Activated CD8-positive, alpha-beta T cell treated with anti-CD3 and anti-CD28 coated beads, Interleukin-2, amount 10 ng/mL, durations not matched to agents 7 days and 5 days (primary cell): ENCODE measurements around the gene SLC25A25. TPM values are rescaled to one million over a fixed set of nuclear protein-coding genes. Genes with fewer than 3 reads are reported as not detected.
A peak's percentile ranks its signal among the peaks of the same experiment; 100 is the strongest.

Experiments
- ATAC-seq: fragments of 150-1000 bp; cut with Tn5 transposase; one replicate; pipeline ENCODE4 v1.10.0; 2021; ENCODE audit warnings: moderate library complexity
- CTCF ChIA-PET: fragments of 350-600 bp; sonication (Branson Sonifier 250); formaldehyde crosslinking; loops from one replicate; lab custom pipeline; 2021; ENCODE audit warnings: antibody characterized with exemption; lab: Charles Lee
- POLR2A ChIA-PET: fragments of 350-600 bp; sonication (Branson Sonifier 250); formaldehyde crosslinking; loops from one replicate; lab custom pipeline; 2021; ENCODE audit warnings: antibody characterized with exemption; lab: Charles Lee
- DNase-seq: peaks from one replicate; pipeline ENCODE4 v3.0.0-alpha.2; 2020
- H3K27ac Mint-ChIP-seq: one replicate; pipeline ENCODE4 v1.8.0; 2021; ENCODE audit warnings: mild to moderate bottlenecking, mixed read lengths
- H3K27me3 Mint-ChIP-seq: one replicate; pipeline ENCODE4 v1.8.0; 2021; ENCODE audit warnings: low read depth, mixed read lengths
- H3K36me3 Mint-ChIP-seq: one replicate; pipeline ENCODE4 v1.8.0; 2021; ENCODE audit warnings: low read depth, mixed read lengths
- H3K4me1 Mint-ChIP-seq: one replicate; pipeline ENCODE4 v1.8.0; 2021; ENCODE audit warnings: low read depth, mixed read lengths
- H3K4me3 Mint-ChIP-seq: one replicate; pipeline ENCODE4 v1.8.0; 2021; ENCODE audit warnings: mild to moderate bottlenecking, mixed read lengths
- H3K9me3 Mint-ChIP-seq: one replicate; pipeline ENCODE4 v1.8.0; 2022; ENCODE audit warnings: mixed read lengths; ENCODE audit not compliant: insufficient read depth
- total RNA-seq, 2 experiments: library from RNA; stranded (reverse); gene quantifications; one replicate each; pipeline ENCODE4 v1.2.3, GENCODE V29; 2021

Gene SLC25A25
- total RNA-seq, 2 experiments from 2014 or later = 17.2 to 19.2 TPM

DNA sequence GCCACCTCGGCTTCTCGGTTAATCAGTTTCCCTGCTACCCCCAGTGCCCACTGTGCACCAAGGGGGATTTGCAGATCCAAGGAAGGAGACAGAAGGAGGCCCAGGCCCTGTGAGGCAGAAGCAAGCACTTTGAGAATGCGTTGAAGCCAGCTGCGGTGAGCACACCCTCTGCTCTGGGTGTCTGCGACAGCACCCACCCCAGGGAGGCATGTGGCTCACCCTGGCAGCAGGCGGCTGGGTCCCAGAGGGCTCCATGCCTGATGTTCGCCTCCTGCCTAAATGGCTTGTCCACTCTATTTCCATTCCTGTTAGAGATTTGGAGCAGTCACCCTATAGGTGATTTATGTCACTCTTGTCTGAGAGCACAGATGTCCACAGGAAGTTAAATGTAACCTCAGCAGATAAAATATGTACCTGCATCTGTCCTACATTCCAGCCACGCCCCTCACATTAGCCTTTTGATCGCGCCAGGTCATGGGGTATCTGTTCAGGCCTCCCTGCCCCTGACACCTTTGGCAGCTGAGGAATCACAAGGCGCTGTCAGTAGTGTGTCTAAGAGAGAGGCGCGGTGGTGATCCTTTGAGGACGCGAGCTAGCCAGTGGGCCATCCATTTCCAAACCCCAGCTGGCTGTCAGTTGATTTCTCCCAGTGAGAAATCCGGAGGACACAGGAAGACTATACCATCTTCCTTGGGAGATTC, 31.3 kb downstream of the SLC25A25 start:
- no peak overlapping the region for H3K4me3 Mint-ChIP-seq
- POLR2A ChIA-PET = interaction anchor here (1.1 to 1.4 kb wide), 2 partner anchors 25 to 32 kb away, joined by 3 read pairs; partner anchors contain the start of genes NAIF1 and SLC25A25
- H3K4me1 Mint-ChIP-seq = peaks cover 73% of the 10 kb centered on the region
- H3K27ac Mint-ChIP-seq = peak overlapping the region; percentile 72
- H3K27me3 Mint-ChIP-seq = no peaks in the 10 kb centered on the region
- CTCF ChIA-PET = interaction anchor here (1.3 to 2.6 kb wide), 3 partner anchors 15 to 18 kb away, joined by 3 to 16 read pairs (median 15); no protein-coding TSS in a partner anchor
- H3K9me3 Mint-ChIP-seq = no peaks in the 10 kb centered on the region
- ATAC-seq (no peak), DNase-seq (no peak)
- peaks cover 42% of the 10 kb centered on the region for H3K36me3 Mint-ChIP-seq

DNA sequence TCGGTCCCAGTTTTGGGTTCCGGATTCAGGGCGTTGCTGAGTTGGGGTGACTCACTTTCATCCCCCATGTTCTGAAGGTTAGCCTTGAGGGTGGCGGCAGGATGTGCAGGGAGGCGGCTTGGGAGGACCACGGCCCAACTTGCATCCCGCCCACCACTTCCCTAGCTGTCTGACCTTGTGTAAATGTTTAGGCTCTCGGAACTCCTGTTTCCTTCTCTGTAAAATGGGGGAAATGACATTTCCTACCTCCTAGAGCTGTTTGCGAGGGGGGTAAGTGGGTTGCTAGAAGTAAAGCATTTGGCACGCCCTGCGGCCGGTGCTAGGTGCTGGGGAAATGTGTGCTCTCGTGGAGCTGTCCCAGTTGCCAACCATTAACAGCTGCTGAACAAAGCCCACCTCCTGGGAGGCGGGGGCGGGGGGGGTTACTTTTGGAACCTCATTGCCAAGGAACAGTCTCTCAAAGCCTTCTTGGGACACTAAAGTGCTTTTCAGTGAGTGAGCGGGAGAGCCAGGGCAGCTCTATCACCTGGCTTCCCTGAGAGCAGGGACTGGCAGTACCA, 32.0 kb downstream of the SLC25A25 start:
- DNase-seq (no peak), ATAC-seq (no peak)
- H3K36me3 Mint-ChIP-seq = peaks cover 39% of the 10 kb centered on the region
- no peak overlapping the region for H3K4me3 Mint-ChIP-seq
- no peaks in the 10 kb centered on the region for H3K9me3 Mint-ChIP-seq
- ChIA-PET POLR2A (interaction anchor here (1.1 kb wide), 1 partner anchor 33 kb away, joined by 3 read pairs; the partner anchor contains the start of genes NAIF1 and SLC25A25), CTCF (interaction anchor here (1.3 to 2.4 kb wide), 3 partner anchors 15 to 65 kb away, joined by 3 to 15 read pairs (median 4); no protein-coding TSS in a partner anchor)
- no peaks in the 10 kb centered on the region for H3K27me3 Mint-ChIP-seq
- peaks cover 68% of the 10 kb centered on the region for H3K4me1 Mint-ChIP-seq
- H3K27ac Mint-ChIP-seq = peak overlapping the region; percentile 72

DNA sequence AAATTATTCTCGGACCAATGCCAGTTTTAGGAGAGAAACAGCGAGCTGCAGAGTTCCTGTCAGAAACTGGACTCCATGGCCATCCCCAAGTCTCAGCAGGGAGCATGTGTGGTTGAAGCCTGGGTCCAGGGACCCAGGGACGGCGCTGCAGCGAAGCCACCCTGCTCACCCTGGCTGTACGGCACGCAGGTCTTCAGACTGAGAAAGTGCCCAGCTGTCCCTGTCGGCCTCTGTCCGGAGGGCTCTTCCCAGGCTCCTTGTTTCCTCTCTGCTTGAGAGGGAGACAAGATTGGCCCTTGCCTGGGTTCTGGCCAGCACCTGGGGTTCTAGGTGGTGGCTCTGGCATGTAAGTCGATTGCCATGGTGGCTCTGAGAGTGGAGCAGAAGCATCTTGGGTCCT, 32.5 kb downstream of the SLC25A25 start:
- ChIA-PET POLR2A (no interaction called here), CTCF (interaction anchor here (1.3 to 2.4 kb wide), 3 partner anchors 16 to 65 kb away, joined by 3 to 15 read pairs (median 4); no protein-coding TSS in a partner anchor)
- Mint-ChIP-seq H3K4me1 (peaks cover 66% of the 10 kb centered on the region), H3K36me3 (peaks cover 40% of the 10 kb centered on the region), H3K4me3 (no peak overlapping the region), H3K27ac (peak overlapping the region; percentile 39), H3K9me3 (no peaks in the 10 kb centered on the region), H3K27me3 (no peaks in the 10 kb centered on the region)
- ATAC-seq (no peak), DNase-seq (no peak)

DNA sequence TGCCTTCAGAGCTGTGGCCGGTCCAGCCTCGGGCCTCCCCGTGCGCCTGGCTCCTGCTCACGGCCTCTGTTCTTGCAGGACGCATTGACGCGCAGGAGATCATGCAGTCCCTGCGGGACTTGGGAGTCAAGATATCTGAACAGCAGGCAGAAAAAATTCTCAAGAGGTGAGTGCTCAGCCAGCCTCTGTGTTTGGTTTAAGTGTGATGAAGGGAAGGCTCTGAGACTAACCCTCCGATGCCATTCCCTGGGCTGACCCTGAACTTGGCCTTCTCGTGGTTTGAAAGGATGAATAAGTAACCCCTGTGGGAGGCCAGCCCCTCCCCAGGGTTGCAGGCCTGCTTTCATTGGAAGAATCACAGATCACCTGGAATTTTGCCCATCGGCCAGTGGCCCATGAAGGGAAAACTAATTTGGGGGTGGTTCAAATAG, 33.2 kb downstream of the SLC25A25 start:
- POLR2A ChIA-PET = no interaction called here
- Mint-ChIP-seq H3K27ac (peak overlapping the region; percentile 33), H3K27me3 (no peaks in the 10 kb centered on the region), H3K36me3 (peaks cover 46% of the 10 kb centered on the region), H3K9me3 (no peaks in the 10 kb centered on the region), H3K4me1 (peaks cover 66% of the 10 kb centered on the region), H3K4me3 (no peak overlapping the region)
- CTCF ChIA-PET = interaction anchor here (1.7 to 2.4 kb wide), 2 partner anchors 17 to 66 kb away, joined by 4 to 15 read pairs; no protein-coding TSS in a partner anchor
- ATAC-seq (no peak), DNase-seq (no peak)

DNA sequence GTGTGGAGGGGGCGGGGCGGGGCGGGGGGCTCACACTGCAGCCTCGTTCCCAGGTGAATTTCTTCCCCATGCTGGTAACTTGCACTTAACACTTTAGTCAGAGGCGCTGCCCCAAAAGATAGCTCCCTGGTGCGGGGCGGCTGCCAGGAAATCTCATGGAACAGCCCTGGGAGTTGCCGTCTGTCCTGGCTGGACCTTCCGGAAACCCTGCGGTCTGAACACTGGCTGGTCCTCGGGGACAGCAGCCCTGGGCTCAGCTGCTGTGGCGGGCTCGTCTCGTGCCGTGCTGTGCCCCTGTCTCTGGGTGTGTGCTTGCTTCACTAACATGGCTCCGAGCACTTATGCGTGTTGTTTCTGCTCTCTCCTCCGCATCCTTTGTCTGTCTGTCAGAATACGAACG, 33.7 kb downstream of the SLC25A25 start:
- Mint-ChIP-seq H3K9me3 (no peaks in the 10 kb centered on the region), H3K4me3 (no peak overlapping the region), H3K27me3 (no peaks in the 10 kb centered on the region), H3K4me1 (peaks cover 67% of the 10 kb centered on the region), H3K36me3 (peaks cover 50% of the 10 kb centered on the region), H3K27ac (no peak overlapping the region)
- ATAC-seq (no peak), DNase-seq (no peak)
- POLR2A ChIA-PET = no interaction called here
- CTCF ChIA-PET = interaction anchor here (1.7 to 2.7 kb wide), 2 partner anchors 8 to 66 kb away, joined by 4 to 22 read pairs; no protein-coding TSS in a partner anchor

DNA sequence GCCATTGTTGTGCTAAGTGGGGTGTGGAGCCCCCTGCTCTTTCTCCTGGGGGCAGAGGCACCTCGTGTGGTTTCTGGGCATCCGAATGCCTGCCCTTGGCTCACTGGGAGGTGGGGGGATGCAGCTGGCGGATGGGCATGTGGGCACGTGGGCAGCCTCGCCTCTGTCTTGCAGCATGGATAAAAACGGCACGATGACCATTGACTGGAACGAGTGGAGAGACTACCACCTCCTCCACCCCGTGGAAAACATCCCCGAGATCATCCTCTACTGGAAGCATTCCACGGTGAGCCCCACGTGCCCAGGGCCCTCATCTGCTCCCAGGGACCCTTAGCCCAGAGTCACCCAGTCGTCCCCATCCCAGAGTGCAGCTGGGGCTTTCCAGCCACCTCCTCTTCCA, 34.2 kb downstream of the SLC25A25 start:
- ATAC-seq (no peak), DNase-seq (no peak)
- CTCF ChIA-PET = interaction anchor here (2.6 to 2.7 kb wide), 2 partner anchors 8 to 30 kb away, joined by 13 to 22 read pairs; no protein-coding TSS in a partner anchor
- Mint-ChIP-seq H3K9me3 (no peaks in the 10 kb centered on the region), H3K27ac (no peak overlapping the region), H3K27me3 (no peaks in the 10 kb centered on the region), H3K4me3 (no peak overlapping the region), H3K36me3 (peaks cover 55% of the 10 kb centered on the region), H3K4me1 (peaks cover 64% of the 10 kb centered on the region)
- POLR2A ChIA-PET = no interaction called here

DNA sequence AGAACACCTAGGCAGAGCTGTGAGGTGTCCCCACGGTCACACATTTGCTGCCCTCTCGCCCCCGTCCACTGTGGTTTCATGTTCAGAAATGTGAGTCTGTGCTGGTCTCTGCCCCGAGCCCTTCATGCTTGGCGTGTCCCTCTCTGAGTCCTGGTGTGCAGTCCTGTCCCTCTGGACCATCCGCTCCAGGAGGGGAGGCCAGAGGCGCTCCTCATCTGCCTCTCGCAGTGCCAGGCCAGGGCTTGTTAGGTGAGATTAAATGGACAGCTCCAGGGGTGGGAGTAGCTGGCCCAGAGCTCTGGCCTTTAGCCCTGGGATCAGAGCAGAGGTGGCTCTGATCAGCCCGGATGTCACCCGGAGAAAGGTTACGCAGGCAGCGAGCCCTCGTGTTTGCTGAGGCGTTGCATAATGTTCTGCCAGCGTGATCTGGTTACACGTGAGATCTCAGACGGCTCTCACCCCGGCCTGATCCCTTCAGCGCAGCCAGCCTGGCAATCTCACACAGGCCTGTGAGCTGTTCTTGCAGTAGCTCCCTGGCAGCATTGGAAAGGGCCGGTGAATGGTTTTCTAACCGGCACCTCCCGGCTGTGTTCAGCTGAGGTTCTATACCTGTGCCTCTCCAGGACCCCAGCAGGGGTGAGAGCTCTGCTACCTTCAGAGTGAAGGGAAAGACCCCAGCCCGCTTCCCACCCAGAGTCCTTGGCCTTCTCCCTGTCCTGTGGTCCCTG, 35.0 kb downstream of the SLC25A25 start:
- ChIA-PET POLR2A (interaction anchor here (0.7 kb wide), 1 partner anchor 166 kb away, joined by 3 read pairs; the partner anchor contains the start of gene DPM2), CTCF (interaction anchor here (1.1 to 3.2 kb wide), 6 partner anchors 9 to 31 kb away, joined by 3 to 24 read pairs (median 9); no protein-coding TSS in a partner anchor)
- H3K4me1 Mint-ChIP-seq = peaks cover 57% of the 10 kb centered on the region
- peak overlapping the region; percentile 88 for H3K27ac Mint-ChIP-seq
- no peak for DNase-seq
- H3K4me3 Mint-ChIP-seq = no peak overlapping the region
- peaks cover 60% of the 10 kb centered on the region for H3K36me3 Mint-ChIP-seq
- no peaks in the 10 kb centered on the region for H3K9me3 Mint-ChIP-seq
- no peak for ATAC-seq
- no peaks in the 10 kb centered on the region for H3K27me3 Mint-ChIP-seq

DNA sequence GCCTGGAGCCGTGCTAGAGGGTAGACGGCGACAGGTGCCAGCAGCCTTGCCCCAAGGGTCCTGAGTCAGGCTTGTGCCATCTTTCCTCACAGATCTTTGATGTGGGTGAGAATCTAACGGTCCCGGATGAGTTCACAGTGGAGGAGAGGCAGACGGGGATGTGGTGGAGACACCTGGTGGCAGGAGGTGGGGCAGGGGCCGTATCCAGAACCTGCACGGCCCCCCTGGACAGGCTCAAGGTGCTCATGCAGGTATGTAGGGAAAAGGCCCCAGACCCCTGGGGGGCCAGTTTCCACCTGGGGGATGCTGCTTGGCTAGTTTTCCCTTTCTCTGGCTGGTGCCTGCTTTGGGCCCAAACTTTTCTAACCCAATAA, 35.5 kb downstream of the SLC25A25 start:
- peak; percentile 63 for DNase-seq
- Mint-ChIP-seq H3K4me3 (no peak overlapping the region), H3K27me3 (no peaks in the 10 kb centered on the region)

DNA sequence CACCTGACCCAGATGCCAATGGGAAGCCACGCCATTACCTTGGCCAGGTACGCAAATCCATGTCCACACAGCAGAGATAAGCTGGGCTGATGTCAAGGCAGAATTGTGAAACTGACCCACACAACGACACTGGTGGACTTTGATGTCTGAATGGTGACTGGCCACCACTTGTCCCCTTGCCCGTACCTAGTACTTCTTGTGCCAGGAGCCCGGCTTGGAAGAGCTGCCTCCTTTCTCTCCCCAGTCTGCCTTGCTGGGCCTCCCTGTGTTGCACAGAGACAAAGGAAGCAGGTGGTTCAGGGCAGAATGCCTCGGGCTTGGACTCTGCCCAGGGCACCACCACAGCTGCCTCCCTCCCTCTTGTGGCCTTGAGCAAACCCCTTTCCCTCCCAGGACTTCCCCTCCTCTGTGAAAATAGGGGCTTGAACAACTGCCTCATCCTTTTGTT, 36.2 kb downstream of the SLC25A25 start:
- Mint-ChIP-seq H3K4me1 (peaks cover 45% of the 10 kb centered on the region), H3K36me3 (peaks cover 65% of the 10 kb centered on the region), H3K4me3 (no peak overlapping the region), H3K9me3 (no peaks in the 10 kb centered on the region), H3K27me3 (no peaks in the 10 kb centered on the region), H3K27ac (peak overlapping the region; percentile 88)
- DNase-seq (no peak), ATAC-seq (no peak)
- POLR2A ChIA-PET = no interaction called here
- CTCF ChIA-PET = interaction anchor here (0.6 to 3.2 kb wide), 9 partner anchors 10 to 150 kb away, joined by 3 to 24 read pairs (median 4); partner anchors contain the start of gene NAIF1

More for the DNA sequence above, 35.5 kb downstream of the SLC25A25 start:
- Mint-ChIP-seq H3K36me3 (peaks cover 62% of the 10 kb centered on the region), H3K27ac (peak overlapping the region; percentile 88), H3K9me3 (no peaks in the 10 kb centered on the region), H3K4me1 (peaks cover 51% of the 10 kb centered on the region)
- ATAC-seq = peak; percentile 69
- ChIA-PET POLR2A (interaction anchor here (0.7 kb wide), 1 partner anchor 166 kb away, joined by 3 read pairs; the partner anchor contains the start of gene DPM2), CTCF (interaction anchor here (1.1 to 3.2 kb wide), 6 partner anchors 10 to 31 kb away, joined by 3 to 24 read pairs (median 9); no protein-coding TSS in a partner anchor)

DNA sequence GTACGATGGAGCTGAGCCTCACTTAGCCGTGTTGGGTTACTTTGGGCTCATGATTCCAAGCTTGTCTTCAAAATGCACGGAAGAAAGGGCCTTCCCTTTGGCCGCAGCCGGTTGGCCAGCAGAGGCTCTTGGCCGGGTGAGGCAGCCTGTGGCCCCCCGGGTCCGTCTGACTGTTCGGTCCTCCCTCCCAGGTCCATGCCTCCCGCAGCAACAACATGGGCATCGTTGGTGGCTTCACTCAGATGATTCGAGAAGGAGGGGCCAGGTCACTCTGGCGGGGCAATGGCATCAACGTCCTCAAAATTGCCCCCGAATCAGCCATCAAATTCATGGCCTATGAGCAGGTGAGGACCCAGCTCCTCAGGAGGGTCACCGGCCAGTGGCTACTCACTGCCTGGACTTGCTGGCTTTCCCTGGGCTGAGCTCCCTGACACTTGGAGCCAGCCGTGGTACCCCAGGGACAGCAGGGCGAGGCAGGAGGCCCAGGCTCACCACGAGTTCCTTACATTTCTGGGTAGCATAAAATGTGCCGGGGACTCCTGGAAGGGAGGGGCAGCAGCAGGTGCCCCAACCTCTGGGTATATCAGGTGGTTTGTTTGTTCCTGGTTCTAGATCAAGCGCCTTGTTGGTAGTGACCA, 37.6 kb downstream of the SLC25A25 start:
- CTCF ChIA-PET = interaction anchor here (1.2 to 3.2 kb wide), 4 partner anchors 11 to 151 kb away, joined by 3 to 24 read pairs (median 4); no protein-coding TSS in a partner anchor
- Mint-ChIP-seq H3K36me3 (peaks cover 67% of the 10 kb centered on the region), H3K4me3 (no peak overlapping the region), H3K4me1 (peaks cover 32% of the 10 kb centered on the region), H3K27ac (no peak overlapping the region), H3K9me3 (no peaks in the 10 kb centered on the region), H3K27me3 (no peaks in the 10 kb centered on the region)
- DNase-seq = no peak
- POLR2A ChIA-PET = interaction anchor here (0.8 kb wide), 1 partner anchor 18 kb away, joined by 4 read pairs; no protein-coding TSS in a partner anchor
- ATAC-seq = no peak
